ENCODE results near the gene CPD. TPM values are rescaled to one million over a fixed set of nuclear protein-coding genes. Genes with fewer than 3 reads are reported as not detected.

Gene CPD
- total RNA-seq (2016; rRNA removed; fragmentation: Illumina TruSeq; extraction: Trizol): 54.3 and 72.3 TPM in 2 replicates
- total RNA-seq (2016; cell fraction: cytosol; rRNA removed; fragmentation: Illumina TruSeq; extraction: Trizol; ENCODE audit: low read depth): 4.9 and 6.4 TPM in 2 replicates
- 47.8 and 69.6 TPM in 2 replicates for total RNA-seq (2016; cell fraction: insoluble cytoplasmic fraction; rRNA removed; fragmentation: Illumina TruSeq; extraction: Trizol)
- total RNA-seq (2016; cell fraction: membrane; rRNA removed; fragmentation: Illumina TruSeq; extraction: Trizol): 8.6 and 11.7 TPM in 2 replicates
- 89.9 and 106 TPM in 2 replicates for total RNA-seq (2016; cell fraction: nucleus; rRNA removed; fragmentation: Illumina TruSeq; extraction: Trizol)
- 43.2 and 46.1 TPM in 2 replicates for polyA plus RNA-seq (2011; rRNA removed)
- 19.6 and 35.4 TPM in 2 replicates for polyA plus RNA-seq (2011; cell fraction: cytosol; rRNA removed)
- 15.6 and 17.4 TPM in 2 replicates for polyA plus RNA-seq (2011; cell fraction: nucleus; rRNA removed)
- 71.5 and 80.7 TPM in 2 replicates for polyA plus RNA-seq (2012)
- polyA plus RNA-seq (2016; cell fraction: cytosol; fragmentation: Illumina TruSeq; extraction: Trizol; ENCODE audit: low read depth): 1.1 and 1.5 TPM in 2 replicates
- 17.2 and 18.1 TPM in 2 replicates for polyA plus RNA-seq (2016; cell fraction: insoluble cytoplasmic fraction; fragmentation: Illumina TruSeq; extraction: Trizol; ENCODE audit: low read depth)
- 2.5 and 3.0 TPM in 2 replicates for polyA plus RNA-seq (2016; cell fraction: membrane; fragmentation: Illumina TruSeq; extraction: Trizol; ENCODE audit: low read depth)
- 36.8 and 40.4 TPM in 2 replicates for polyA plus RNA-seq (2016; cell fraction: nucleus; fragmentation: Illumina TruSeq; extraction: Trizol; ENCODE audit: insufficient read depth, low read depth)
- 43.4 and 65.4 TPM in 2 replicates for polyA minus RNA-seq (2011; rRNA and poly(A)+ RNA removed; ENCODE audit: low replicate concordance)
- 152 and 251 TPM in 2 replicates for polyA minus RNA-seq (2011; cell fraction: cytosol; rRNA and poly(A)+ RNA removed)
- 101 and 151 TPM in 2 replicates for polyA minus RNA-seq (2011; cell fraction: nucleus; rRNA and poly(A)+ RNA removed)
- Bru-seq, nascent RNA: percentile 88 among the genes with signal in this experiment
- percentile 88 among the genes with signal in this experiment for BruChase-seq, experiment 1, labeled RNA remaining after a 6-hour chase
- percentile 82 among the genes with signal in this experiment for BruChase-seq, experiment 2, labeled RNA remaining after a 2-hour chase
- long read RNA-seq, experiment 1, full-length matches to known transcripts: 4 of 11 reads
- long read RNA-seq, experiment 1, partial matches to known transcripts: 3 of 11 reads
- long read RNA-seq, experiment 1, other reads (novel, unspliced or antisense): 4 of 11 reads
- long read RNA-seq, experiment 2, full-length matches to known transcripts: 21 of 198 reads
- long read RNA-seq, experiment 2, partial matches to known transcripts: 69 of 198 reads
- long read RNA-seq, experiment 2, other reads (novel, unspliced or antisense): 108 of 198 reads

DNA sequence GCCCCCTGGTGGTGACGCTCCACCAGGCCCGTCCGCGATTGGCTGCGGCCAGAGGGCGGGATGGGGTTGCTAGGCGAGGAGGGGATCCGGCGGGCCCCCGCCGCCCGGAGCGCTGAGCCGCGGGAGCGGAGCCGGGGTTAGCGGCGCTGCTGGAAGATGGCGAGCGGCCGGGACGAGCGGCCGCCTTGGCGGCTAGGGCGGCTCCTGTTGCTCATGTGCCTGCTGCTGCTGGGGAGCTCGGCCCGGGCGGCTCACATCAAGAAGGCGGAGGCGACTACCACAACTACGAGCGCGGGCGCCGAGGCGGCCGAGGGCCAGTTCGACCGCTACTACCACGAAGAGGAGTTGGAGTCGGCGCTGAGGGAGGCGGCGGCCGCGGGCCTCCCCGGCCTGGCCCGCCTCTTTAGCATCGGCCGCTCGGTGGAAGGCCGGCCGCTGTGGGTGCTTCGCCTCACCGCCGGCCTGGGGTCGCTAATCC, at the start of gene CPD:
TSS of gene CPD (plus strand) at position 103 of the 478 bp plus-strand sequence. CDS start at position 157, 54 bp downstream.
- ATAC-seq (peak; percentile 93), FAIRE-seq (no peak), DNase-seq (ENCODE audit: low spot score) (peak; percentile 83)
- Histone ChIP-seq H3K79me2 (ENCODE audit: insufficient read depth, low read length) (peaks cover 51% of the 10 kb centered on the region), H3K9ac (ENCODE audit: insufficient read depth, low read depth, low read length) (peak within 1 kb of the TSS; percentile 86), H3K4me2 (ENCODE audit: low read depth, low read length) (peak within 1 kb of the TSS; percentile 95), H2AFZ (ENCODE audit: low read length) (peak within 1 kb of the TSS; percentile 33), H3K4me3 (replicated peaks in 1 of 3; ENCODE audit: insufficient read depth in 1 of 3, low read depth in 2 of 3, low read length in 3 of 3) (peak within 1 kb of the TSS; percentile 92 to 94 (median 92)), H4K20me1 (ENCODE audit: insufficient read depth, low read length) (peaks cover 29% of the 10 kb centered on the region), H3K27ac (ENCODE audit: extremely low read length, insufficient read depth, low read length) (peak within 1 kb of the TSS; percentile 68), H3K27me3 (ENCODE audit: control insufficient read depth in 1 of 2, insufficient read depth in 2 of 2, low read length in 2 of 2) (no peaks in the 10 kb centered on the region; a peak in 1 of 5 replicates), H3K9me3 (ENCODE audit: low read length) (no peaks in the 10 kb centered on the region), H3K4me1 (ENCODE audit: insufficient read depth, low read length) (peaks cover 65% of the 10 kb centered on the region), H3K36me3 (replicated peaks in 1 of 2; ENCODE audit: control insufficient read depth in 1 of 2, insufficient read depth in 2 of 2, low read length in 2 of 2) (no peaks in the 10 kb centered on the region; a peak in 1 of 5 replicates)
- in situ Hi-C loops (cut with HindIII; ENCODE audit: extremely low pct_ligation_motif_present, low pct_unique_long_range_greater_than_20kb): loop anchor here (5.0 kb wide), 1 partner anchor 37 kb away; no protein-coding TSS in a partner anchor
- no TSS peak for BruUV-seq (replicated peaks)
- ChIA-PET POLR2A (interaction anchor here (8.1 kb wide), 1 partner anchor 35 kb away, joined by 114 read pairs; no protein-coding TSS in a partner anchor), CTCF (ENCODE audit: low intra/inter-chr PET ratio, low total read pairs) (interaction anchor here (1.0 kb wide), 1 partner anchor 39 kb away, joined by 3 read pairs; no protein-coding TSS in a partner anchor)
- no CpG with 5 or more reads among the region's 59 CpGs for WGBS (ENCODE audit: low lambda C conversion rate)
- intact Hi-C loops (cut with micrococcal nuclease; ENCODE audit: unreplicated experiment): no loop called here
- TF ChIP-seq, protein P1, sequence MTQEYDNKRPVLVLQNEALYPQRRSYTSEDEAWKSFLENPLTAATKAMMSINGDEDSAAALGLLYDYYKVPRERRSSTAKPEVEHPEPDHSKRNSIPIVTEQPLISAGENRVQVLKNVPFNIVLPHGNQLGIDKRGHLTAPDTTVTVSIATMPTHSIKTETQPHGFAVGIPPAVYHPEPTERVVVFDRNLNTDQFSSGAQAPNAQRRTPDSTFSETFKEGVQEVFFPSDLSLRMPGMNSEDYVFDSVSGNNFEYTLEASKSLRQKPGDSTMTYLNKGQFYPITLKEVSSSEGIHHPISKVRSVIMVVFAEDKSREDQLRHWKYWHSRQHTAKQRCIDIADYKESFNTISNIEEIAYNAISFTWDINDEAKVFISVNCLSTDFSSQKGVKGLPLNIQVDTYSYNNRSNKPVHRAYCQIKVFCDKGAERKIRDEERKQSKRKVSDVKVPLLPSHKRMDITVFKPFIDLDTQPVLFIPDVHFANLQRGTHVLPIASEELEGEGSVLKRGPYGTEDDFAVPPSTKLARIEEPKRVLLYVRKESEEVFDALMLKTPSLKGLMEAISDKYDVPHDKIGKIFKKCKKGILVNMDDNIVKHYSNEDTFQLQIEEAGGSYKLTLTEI (CRISPR knock-in tag; conservative IDR thresholded peaks at IDR 0.05): no peak
- TF ChIP-seq ZNF451 (CRISPR knock-in tag; IDR thresholded peaks at IDR 0.05): no peak
- TF ChIP-seq ZNF781 (CRISPR knock-in tag; IDR thresholded peaks at IDR 0.05; ENCODE audit: borderline replicate concordance, not compliant biosample characterization): no peak
- TF ChIP-seq TBX3 (IDR thresholded peaks at IDR 0.05; ENCODE audit: borderline replicate concordance): no peak
- TF ChIP-seq BRCA1 (CRISPR knock-in tag; IDR thresholded peaks at IDR 0.05): no peak
- TF ChIP-seq ZNF589 (CRISPR knock-in tag; conservative IDR thresholded peaks at IDR 0.05): peak; percentile 32; the same call in 1 of the 2 replicates
- 0 out of 2 replicates have a peak, but pooled peaks have one; percentile 34 for TF ChIP-seq ZSCAN9 (CRISPR knock-in tag; IDR thresholded peaks at IDR 0.05; ENCODE audit: borderline replicate concordance)
- no peak for TF ChIP-seq PAWR (CRISPR knock-in tag; IDR thresholded peaks at IDR 0.05; ENCODE audit: borderline replicate concordance)
- TF ChIP-seq SNAPC2 (CRISPR knock-in tag; IDR thresholded peaks at IDR 0.05): no peak
- TF ChIP-seq, protein P2, sequence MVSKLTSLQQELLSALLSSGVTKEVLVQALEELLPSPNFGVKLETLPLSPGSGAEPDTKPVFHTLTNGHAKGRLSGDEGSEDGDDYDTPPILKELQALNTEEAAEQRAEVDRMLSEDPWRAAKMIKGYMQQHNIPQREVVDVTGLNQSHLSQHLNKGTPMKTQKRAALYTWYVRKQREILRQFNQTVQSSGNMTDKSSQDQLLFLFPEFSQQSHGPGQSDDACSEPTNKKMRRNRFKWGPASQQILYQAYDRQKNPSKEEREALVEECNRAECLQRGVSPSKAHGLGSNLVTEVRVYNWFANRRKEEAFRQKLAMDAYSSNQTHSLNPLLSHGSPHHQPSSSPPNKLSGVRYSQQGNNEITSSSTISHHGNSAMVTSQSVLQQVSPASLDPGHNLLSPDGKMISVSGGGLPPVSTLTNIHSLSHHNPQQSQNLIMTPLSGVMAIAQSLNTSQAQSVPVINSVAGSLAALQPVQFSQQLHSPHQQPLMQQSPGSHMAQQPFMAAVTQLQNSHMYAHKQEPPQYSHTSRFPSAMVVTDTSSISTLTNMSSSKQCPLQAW (CRISPR knock-in tag; IDR thresholded peaks at IDR 0.05): no peak
- 0 out of 2 replicates have a peak, but pooled peaks have one; percentile 63 for TF ChIP-seq KLF15 (CRISPR knock-in tag; IDR thresholded peaks at IDR 0.05; ENCODE audit: borderline replicate concordance)
- peak; percentile 73; the same call in 1 of the 2 replicates for TF ChIP-seq YEATS4 (CRISPR knock-in tag; IDR thresholded peaks at IDR 0.05; ENCODE audit: borderline replicate concordance)
- TF ChIP-seq, protein P3, sequence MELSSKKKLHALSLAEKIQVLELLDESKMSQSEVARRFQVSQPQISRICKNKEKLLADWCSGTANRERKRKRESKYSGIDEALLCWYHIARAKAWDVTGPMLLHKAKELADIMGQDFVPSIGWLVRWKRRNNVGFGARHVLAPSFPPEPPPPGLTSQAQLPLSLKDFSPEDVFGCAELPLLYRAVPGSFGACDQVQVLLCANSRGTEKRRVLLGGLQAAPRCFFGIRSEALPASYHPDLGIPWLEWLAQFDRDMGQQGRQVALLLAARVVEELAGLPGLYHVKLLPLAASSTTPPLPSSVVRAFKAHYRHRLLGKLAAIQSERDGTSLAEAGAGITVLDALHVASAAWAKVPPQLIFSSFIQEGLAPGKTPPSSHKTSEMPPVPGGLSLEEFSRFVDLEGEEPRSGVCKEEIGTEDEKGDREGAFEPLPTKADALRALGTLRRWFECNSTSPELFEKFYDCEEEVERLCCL (CRISPR knock-in tag; IDR thresholded peaks at IDR 0.05; ENCODE audit: borderline replicate concordance): no peak; the same call in 1 of the 2 replicates
